GM10248 (cell line): ENCODE data around the gene USP8.

Experiments used
- CTCF ChIA-PET: fragments of 300-600 bp; sonication (Branson Sonifier 250); formaldehyde crosslinking; extraction: SDS; loops from one replicate; lab custom pipeline; 2021; ENCODE audit warnings: antibody characterized with exemption; lab: Yijun Ruan, JAX
- POLR2A ChIA-PET: fragments of 350-650 bp; sonication (Branson Sonifier 250); formaldehyde crosslinking; extraction: SDS; loops from one replicate; lab custom pipeline; 2020; ENCODE audit warnings: antibody characterized with exemption; lab: Yijun Ruan, JAX
- DNase-seq: peaks from one replicate; pipeline ENCODE4 v3.0.0; 2012; ENCODE audit errors: extremely low spot score
- TF ChIP-seq, protein P1 (sequence below): IDR thresholded peaks from 2 replicates; pipeline ENCODE4 v1.5.1; 2012; ENCODE audit warnings: mild to moderate bottlenecking, low read depth; ENCODE audit errors: extremely low read depth, missing control alignments, control extremely low read depth

Gene USP8

DNA sequence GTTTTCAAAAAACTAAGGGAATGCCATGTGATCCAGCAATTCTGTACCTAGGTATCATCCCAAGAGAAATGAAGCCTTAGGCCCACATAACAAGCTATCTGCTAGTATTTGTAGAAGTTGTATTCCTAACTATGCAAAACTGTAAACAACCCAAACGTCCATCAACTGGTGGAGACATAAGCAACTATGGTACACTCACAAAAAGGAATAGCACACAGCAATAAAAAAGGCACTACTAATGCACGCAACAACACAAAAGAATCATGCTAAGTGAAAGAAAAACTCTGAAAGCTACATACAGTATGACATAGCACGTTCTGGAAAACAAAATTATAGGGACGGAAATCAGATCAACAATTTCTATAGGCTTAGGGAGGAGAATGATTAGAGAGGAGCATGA lies 107.0 kb downstream of the USP8 start:
- TF ChIP-seq, protein P1, sequence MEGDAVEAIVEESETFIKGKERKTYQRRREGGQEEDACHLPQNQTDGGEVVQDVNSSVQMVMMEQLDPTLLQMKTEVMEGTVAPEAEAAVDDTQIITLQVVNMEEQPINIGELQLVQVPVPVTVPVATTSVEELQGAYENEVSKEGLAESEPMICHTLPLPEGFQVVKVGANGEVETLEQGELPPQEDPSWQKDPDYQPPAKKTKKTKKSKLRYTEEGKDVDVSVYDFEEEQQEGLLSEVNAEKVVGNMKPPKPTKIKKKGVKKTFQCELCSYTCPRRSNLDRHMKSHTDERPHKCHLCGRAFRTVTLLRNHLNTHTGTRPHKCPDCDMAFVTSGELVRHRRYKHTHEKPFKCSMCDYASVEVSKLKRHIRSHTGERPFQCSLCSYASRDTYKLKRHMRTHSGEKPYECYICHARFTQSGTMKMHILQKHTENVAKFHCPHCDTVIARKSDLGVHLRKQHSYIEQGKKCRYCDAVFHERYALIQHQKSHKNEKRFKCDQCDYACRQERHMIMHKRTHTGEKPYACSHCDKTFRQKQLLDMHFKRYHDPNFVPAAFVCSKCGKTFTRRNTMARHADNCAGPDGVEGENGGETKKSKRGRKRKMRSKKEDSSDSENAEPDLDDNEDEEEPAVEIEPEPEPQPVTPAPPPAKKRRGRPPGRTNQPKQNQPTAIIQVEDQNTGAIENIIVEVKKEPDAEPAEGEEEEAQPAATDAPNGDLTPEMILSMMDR, result no peak
- no peak for DNase-seq
- ChIA-PET CTCF (interaction anchor here (1.4 to 1.5 kb wide), 3 partner anchors 12 to 23 kb away, joined by 3 read pairs; no protein-coding TSS in a partner anchor), POLR2A (interaction anchor here (0.7 kb wide), 1 partner anchor 332 kb away, joined by 3 read pairs; no protein-coding TSS in a partner anchor)

DNA sequence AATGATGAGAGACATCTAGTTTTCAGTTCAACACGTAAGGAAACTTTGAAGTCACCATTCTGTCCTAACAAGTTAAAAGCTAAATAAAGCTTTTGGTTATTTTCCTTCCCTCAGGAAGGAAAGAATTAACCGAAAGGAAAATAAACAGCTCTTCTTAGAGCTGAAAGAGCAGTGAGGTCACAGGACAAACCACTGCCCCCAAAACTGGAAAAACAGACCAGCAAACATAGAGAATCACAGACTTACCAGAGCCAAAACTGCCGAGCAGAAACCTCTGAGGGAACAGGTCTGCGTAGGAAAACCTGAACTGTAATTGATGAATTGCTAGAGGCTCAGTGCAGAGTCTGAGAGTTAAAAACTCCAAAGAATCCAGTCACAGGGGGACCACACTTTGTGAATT lies 107.6 kb downstream of the USP8 start:
- CTCF ChIA-PET, result interaction anchor here (1.4 to 1.5 kb wide), 3 partner anchors 11 to 23 kb away, joined by 3 read pairs; no protein-coding TSS in a partner anchor
- DNase-seq, result no peak
- POLR2A ChIA-PET, result no interaction called here
- TF ChIP-seq, protein P1, result no peak

DNA sequence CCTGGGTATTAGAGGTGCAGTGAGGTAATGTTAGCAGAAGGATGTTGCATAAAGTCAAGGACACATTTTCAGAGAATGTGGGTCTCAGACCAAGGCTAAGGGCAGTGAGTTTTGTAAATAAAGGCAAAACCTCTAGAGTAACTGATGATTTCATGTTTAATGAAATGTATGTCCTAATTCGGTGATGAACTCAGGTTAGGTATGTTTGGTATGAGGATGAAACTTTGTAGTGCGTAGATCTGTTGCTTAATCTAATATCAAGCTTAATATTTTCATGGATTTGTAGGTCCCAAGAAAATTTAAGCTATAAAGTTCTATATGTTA lies 118.6 kb downstream of the USP8 start:
- TF ChIP-seq, protein P1, result no peak
- no peak for DNase-seq
- CTCF ChIA-PET, result interaction anchor here (0.9 to 1.1 kb wide), 2 partner anchors 11 to 15 kb away, joined by 3 to 4 read pairs; no protein-coding TSS in a partner anchor
- POLR2A ChIA-PET, result no interaction called here

DNA sequence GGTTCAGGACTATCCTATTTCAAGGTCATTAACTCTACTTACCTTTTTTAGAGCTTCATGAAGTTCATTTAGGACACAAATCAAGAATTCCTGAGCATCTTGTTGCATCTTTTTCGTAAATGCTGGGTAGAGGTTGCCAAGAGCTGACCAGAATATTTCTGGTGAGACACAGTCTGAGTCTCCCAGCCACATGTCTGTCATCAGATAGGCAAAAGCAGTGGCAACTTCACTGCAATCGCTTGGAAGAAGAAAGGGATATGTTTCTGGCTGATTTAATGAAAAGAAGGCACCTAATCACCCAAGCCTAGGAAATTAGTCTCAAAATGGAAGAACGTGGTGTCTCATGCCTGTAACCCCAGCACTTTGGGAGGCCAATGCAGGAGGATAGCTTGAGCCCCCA lies 119.4 kb downstream of the USP8 start:
- no peak for DNase-seq
- POLR2A ChIA-PET, result no interaction called here
- CTCF ChIA-PET, result interaction anchor here (0.9 to 1.1 kb wide), 2 partner anchors 12 to 16 kb away, joined by 3 to 4 read pairs; no protein-coding TSS in a partner anchor
- TF ChIP-seq, protein P1, result no peak

DNA sequence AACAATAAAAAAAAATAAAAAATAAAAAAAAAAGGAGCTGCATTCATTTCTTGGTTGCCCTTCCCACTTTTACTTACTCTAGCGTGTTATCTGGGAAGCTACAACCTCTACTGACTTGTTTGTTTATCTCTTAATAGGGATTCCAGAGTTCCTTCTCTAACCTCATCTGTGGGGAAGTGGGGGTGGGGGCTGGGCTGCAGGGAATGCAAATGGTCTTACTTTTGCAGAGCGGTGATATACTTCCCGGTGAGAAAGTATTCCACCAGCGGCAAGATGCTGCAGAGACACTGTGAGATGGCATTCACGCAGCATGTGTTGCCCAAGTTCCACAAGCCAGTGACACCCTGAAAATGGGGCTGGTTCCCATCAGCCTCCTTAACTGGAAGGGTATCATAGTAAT lies 120.2 kb downstream of the USP8 start:
- ChIA-PET POLR2A (interaction anchor here (0.6 kb wide), 1 partner anchor 196 kb away, joined by 10 read pairs; no protein-coding TSS in a partner anchor), CTCF (interaction anchor here (3.1 kb wide), 1 partner anchor 9 kb away, joined by 9 read pairs; no protein-coding TSS in a partner anchor)
- TF ChIP-seq, protein P1, result no peak
- DNase-seq, result no peak

DNA sequence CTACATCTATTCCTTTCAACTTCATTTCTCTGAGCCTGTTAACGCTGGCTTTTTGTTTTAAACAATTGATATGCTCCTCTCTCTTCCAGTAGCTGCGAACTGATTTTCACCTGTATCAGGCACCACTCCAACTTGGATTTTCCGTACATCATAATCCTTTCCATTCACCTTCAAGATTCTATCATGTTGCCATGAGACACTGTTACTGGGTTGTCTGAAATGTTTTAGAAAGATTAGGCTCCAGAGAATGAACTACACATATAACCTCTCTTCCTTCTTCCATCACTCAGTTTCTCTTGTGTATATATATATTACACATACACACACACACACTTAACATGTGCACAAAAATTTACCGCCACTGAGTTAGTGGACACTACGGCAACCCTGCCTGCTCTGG lies 122.4 kb downstream of the USP8 start, which contains the start of gene USP50:
Gene USP50, minus strand, starts transcription at position 101 of the 400 bp plus-strand sequence. CDS start 141 bp downstream, outside the sequence.
- ChIA-PET CTCF (interaction anchor here (3.1 kb wide), 1 partner anchor 11 kb away, joined by 9 read pairs; no protein-coding TSS in a partner anchor), POLR2A (no interaction called here)
- TF ChIP-seq, protein P1, result no peak
- DNase-seq, result no peak
